GM13976 (cell line): Measurements from ENCODE around the gene PPARA.

Source experiments
- DNase-seq: peaks from one replicate; pipeline ENCODE4 v3.0.0; 2012; ENCODE audit warnings: low spot score
- in situ Hi-C: fragments of 300-500 bp; cut with MboI; formaldehyde crosslinking; loops from one replicate; pipeline ENCODE4 v1.12.0; 2022; ENCODE audit warnings: low sequenced_read_pairs, mixed read lengths, inconsistent platforms; ENCODE audit not compliant: unreplicated experiment
- TF ChIP-seq, protein P1 (sequence below): IDR thresholded peaks from 2 replicates; pipeline ENCODE4 v1.5.1; 2012; ENCODE audit warnings: borderline replicate concordance, mild to moderate bottlenecking; ENCODE audit not compliant: insufficient read depth; ENCODE audit errors: extremely low read depth, missing control alignments, control extremely low read depth

The PPARA gene

DNA sequence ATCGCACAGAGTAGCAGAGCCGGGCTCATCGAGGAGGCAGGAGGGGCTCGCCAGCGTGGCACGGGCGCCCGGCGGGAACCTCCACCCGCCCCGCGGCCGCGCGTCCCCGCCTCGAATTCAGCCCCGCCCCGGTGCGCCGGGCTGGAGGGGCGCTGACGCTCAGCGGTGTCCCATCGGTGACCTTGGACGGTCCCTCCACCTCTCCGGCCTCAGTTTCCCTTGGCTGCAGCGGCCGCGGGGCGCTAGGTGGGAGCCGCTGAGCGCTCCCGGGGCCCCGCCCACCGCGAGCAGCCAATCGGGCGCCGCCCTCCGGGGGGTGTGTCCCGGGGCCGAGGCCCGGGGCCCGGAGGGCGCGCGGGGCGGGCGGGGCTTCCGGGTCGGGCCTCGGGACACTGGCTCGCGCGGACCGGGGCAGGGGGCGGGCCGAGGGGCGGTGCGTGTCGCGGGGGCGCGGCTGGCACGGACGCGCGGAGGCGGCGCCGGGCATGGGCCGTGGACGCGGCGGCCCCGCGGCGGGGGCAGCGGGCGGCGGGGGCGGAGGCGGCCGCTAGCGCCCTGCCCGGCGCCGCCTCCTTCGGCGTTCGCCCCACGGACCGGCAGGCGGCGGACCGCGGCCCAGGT lies at the start of gene PPARA:
TSS of gene PPARA (plus strand) at position 493 of the 621 bp plus-strand sequence. CDS start 47,858 bp downstream, outside the sequence.
- TF ChIP-seq, protein P1, sequence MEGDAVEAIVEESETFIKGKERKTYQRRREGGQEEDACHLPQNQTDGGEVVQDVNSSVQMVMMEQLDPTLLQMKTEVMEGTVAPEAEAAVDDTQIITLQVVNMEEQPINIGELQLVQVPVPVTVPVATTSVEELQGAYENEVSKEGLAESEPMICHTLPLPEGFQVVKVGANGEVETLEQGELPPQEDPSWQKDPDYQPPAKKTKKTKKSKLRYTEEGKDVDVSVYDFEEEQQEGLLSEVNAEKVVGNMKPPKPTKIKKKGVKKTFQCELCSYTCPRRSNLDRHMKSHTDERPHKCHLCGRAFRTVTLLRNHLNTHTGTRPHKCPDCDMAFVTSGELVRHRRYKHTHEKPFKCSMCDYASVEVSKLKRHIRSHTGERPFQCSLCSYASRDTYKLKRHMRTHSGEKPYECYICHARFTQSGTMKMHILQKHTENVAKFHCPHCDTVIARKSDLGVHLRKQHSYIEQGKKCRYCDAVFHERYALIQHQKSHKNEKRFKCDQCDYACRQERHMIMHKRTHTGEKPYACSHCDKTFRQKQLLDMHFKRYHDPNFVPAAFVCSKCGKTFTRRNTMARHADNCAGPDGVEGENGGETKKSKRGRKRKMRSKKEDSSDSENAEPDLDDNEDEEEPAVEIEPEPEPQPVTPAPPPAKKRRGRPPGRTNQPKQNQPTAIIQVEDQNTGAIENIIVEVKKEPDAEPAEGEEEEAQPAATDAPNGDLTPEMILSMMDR = no peak
- in situ Hi-C loops = no loop called here
- DNase-seq = peak; percentile 99

DNA sequence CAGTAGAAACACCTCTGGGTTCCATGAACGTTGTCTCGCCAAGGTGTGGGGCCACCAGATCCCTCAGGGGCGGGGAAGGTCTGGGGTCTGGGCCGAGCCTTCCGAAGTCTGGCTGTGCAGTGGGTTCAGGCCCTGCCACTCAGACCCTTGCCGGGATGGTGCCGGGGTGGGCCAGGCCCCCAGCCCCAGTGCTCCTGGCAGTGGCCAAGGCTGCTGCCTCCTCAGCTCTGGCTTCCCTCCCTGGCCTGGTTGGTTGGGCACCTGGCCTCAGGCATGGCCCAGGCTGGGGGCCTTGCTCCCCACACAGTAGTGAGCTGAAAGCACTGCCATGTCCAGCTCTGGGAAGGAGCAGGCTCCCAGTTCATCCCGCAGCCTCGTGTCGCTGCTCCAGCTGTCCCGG lies 48.2 kb upstream of the PPARA start:
- no peak for DNase-seq
- in situ Hi-C loops = loop anchor here (25.0 kb wide), 2 partner anchors 465 to 540 kb away; no protein-coding TSS in a partner anchor
- TF ChIP-seq, protein P1 = no peak

DNA sequence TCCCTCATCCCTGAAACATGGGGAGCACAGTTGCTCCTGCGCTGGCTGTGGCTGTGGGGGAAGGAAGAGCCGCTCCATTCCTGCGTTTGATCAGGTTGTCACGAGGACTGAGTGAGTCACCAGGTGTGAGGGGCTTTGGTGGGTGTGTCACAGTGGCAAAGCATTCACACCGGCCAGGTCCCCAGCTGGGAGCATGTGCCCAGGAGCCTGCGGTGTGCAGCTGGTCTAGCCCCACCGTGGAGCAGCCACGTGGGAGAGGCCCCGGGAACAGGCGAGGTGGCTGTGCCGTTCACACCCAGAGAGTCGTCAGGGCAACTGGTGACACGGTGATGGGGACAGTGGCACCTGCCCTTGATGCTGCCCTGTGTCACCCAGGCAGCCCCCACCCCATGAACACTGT lies 47.6 kb upstream of the PPARA start:
- no peak for DNase-seq
- in situ Hi-C loops = loop anchor here (25.0 kb wide), 2 partner anchors 465 to 540 kb away; no protein-coding TSS in a partner anchor
- TF ChIP-seq, protein P1 = no peak

DNA sequence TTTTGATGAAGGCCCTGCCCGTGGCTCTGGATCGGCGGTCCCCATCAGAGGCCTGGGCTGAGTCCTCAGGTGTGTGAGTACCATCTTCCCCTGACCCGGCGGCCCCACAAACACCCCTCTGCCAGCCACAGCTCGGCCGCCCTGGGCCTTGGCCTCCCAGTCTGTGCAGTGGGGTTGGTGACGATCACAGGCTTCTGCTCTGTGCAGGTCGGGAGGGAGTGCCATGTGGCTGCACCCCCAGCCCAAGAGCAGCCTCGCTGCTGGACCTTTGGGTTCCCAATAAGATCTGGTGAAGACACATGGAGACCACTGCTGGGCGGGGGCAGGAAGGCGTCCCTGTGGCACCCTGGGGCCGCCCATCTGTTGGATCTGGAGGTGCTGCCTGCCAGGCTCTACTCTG lies 47.1 kb upstream of the PPARA start:
- no peak for DNase-seq
- TF ChIP-seq, protein P1 = no peak
- in situ Hi-C loops = loop anchor here (25.0 kb wide), 2 partner anchors 466 to 541 kb away; no protein-coding TSS in a partner anchor

DNA sequence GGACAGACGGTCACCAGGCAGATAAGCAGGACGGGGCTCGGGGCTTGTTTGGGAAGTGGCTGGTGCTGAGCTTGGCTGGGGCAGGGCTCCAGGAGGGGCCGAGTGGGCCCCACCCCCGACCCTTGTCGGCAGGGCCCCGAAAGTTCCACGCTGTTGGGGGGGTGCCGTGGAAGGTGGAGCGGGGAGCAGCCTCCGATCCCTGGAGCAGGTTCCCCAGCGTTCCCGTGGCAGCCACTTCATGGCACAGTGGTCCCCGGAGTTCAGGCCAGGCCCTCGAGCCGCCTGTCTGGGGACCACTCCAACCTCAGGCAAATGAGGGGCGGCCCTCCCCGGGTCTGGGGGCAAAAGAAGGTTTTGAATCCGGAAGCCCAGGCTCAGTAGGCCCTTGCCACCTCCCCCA lies 46.7 kb upstream of the PPARA start:
- in situ Hi-C loops = loop anchor here (25.0 kb wide), 2 partner anchors 466 to 541 kb away; no protein-coding TSS in a partner anchor
- DNase-seq = no peak
- TF ChIP-seq, protein P1 = no peak

DNA sequence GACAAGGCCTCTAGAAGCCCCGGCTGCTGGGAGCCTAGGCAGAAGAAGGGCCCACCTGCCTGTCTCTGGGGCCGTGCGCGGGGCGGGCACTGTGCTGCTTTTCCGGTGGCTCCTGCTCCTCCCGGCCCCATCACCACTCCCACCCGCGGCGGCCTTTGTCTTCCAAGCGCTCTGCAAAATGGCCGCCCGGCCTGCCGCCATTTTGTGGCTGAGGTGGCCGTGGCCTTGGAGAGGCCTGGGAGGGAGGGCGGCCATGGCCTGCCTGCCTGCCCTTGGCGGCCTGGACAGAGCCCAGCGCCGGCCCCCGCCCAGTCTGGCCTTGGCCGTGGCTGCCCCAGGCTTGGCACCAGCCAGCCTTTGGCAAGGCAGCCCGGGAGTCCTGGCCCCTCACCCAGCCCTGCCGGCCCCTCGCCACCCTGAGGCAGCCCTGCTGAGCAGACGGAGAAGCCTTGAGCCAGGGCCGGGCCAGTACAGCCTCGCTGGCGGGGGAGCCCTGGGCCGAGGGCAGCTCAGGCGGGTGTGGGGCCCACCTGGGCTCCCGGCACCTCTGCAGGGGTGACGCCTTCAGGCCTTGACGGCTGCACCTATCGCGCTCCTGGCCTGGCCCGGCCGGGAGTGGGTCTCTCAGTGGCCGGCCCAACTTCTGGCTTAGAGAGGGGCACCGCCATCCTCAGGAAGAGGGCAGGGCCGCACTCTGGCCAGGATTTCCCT lies 46.0 kb upstream of the PPARA start:
- TF ChIP-seq, protein P1 = no peak
- no peak for DNase-seq
- in situ Hi-C loops = loop anchor here (25.0 kb wide), 2 partner anchors 467 to 542 kb away; no protein-coding TSS in a partner anchor
